Left cardiac atrium (tissue), 4 donors: Measurements from ENCODE around the gene ADNP2. TPM values are rescaled to one million over a fixed set of nuclear protein-coding genes. Genes with fewer than 3 reads are reported as not detected.

ENCODE experiments used
- ATAC-seq, 2 donors: fragments of 200-7000 bp; cut with Tn5 transposase; one replicate each; pipeline ENCODE4 v1.9.1; 2020; ENCODE audit warnings: mild to moderate bottlenecking in 2 of 2, moderate library complexity in 2 of 2
- DNase-seq: peaks from one replicate; pipeline ENCODE4 v3.0.0-alpha.2; 2020
- intact Hi-C, 2 donors: fragments of 100-400 bp; cut with DNase I; formaldehyde crosslinking; loops; one replicate each; pipeline versions ENCODE4 v1.14.1 to v1.15.1; 2022 to 2023
- long read RNA-seq: library from polyadenylated mRNA; unstranded; transcript quantifications from one replicate; pipeline ENCODE4 v2.0.0, GENCODE V29; 2021
- total RNA-seq, 2 donors: library from RNA; stranded (reverse); fragmentation: NEBNext Ultra II Directional; extraction: Animal tissue kit (Norgen Biotek cat#: 25700); gene quantifications; one replicate each; pipeline ENCODE4 v1.2.1, GENCODE V29; 2021
- donor health status: DM: no; HTN: yes; CAD: no.
- donor health status: DM: no; HTN: yes; CAD: no; lungs with severe emphysema.
- donor health status: DM: yes; HTN: yes; CAD: no.
- donor health status: Dilated cardiomyopathy.

ADNP2 gene
- total RNA-seq, result 10 to 100 TPM; 10.0 to 13.7 TPM
- long read RNA-seq, partial matches to known transcripts, result 0 of 18 reads
- long read RNA-seq, other reads (novel, unspliced or antisense), result 18 of 18 reads

- ATAC-seq (peak; percentile 91 to 95), DNase-seq (peak; percentile 88)
- intact Hi-C loops, result no loop called here
These were observed at the start of gene ADNP2 for GRCh38 chr18:80108739-80109675. Gene ADNP2, plus strand, starts transcription at chr18:80109262. Its CDS starts 8,281 bp downstream, at chr18:80117543.

- DNase-seq, result no peak
- intact Hi-C loops, result no loop called here
- no peak for ATAC-seq
These were observed 49.1 kb upstream of the ADNP2 start for GRCh38 chr18:80059945-80060344.

GRCh38 chr18:80065705-80066104, 43.4 kb upstream of the ADNP2 start:
- no peak for DNase-seq
- intact Hi-C loops, result no loop called here

GRCh38 chr18:80067321-80067720, 41.7 kb upstream of the ADNP2 start:
- intact Hi-C loops, result no loop called here
- ATAC-seq, result no peak
- DNase-seq, result no peak

More at GRCh38 chr18:80065705-80066104, 43.4 kb upstream of the ADNP2 start:
- ATAC-seq, result no peak

GRCh38 chr18:80067897-80068296, 41.2 kb upstream of the ADNP2 start:
- ATAC-seq (no peak), DNase-seq (no peak)
- intact Hi-C loops, result no loop called here

- DNase-seq (no peak), ATAC-seq (no peak)
- intact Hi-C loops, result no loop called here
These were observed 40.3 kb upstream of the ADNP2 start for GRCh38 chr18:80068571-80069272.

GRCh38 chr18:80070825-80071224, 38.2 kb upstream of the ADNP2 start:
- intact Hi-C loops, result no loop called here
- no peak for ATAC-seq
- no peak for DNase-seq

GRCh38 chr18:80074183-80074582, 34.9 kb upstream of the ADNP2 start:
- no peak for DNase-seq
- ATAC-seq, result no peak
- intact Hi-C loops, result no loop called here

GRCh38 chr18:80074697-80075096, 34.4 kb upstream of the ADNP2 start:
- intact Hi-C loops, result no loop called here
- DNase-seq (no peak), ATAC-seq (no peak)

GRCh38 chr18:80075940-80076339, 33.1 kb upstream of the ADNP2 start:
- DNase-seq, result no peak
- no peak for ATAC-seq
- intact Hi-C loops, result no loop called here

GRCh38 chr18:80076379-80076778, 32.7 kb upstream of the ADNP2 start:
- ATAC-seq, result no peak
- DNase-seq, result no peak
- intact Hi-C loops, result no loop called here

- DNase-seq (no peak), ATAC-seq (no peak)
- intact Hi-C loops, result no loop called here
These were observed 31.2 kb upstream of the ADNP2 start for GRCh38 chr18:80077873-80078272.

- DNase-seq, result no peak
- no peak for ATAC-seq
- intact Hi-C loops, result no loop called here
These were observed 22.8 kb upstream of the ADNP2 start for GRCh38 chr18:80086281-80086680.

- intact Hi-C loops, result no loop called here
- no peak for DNase-seq
These were observed 21.0 kb upstream of the ADNP2 start for GRCh38 chr18:80088036-80088435.

GRCh38 chr18:80088823-80089222, 20.2 kb upstream of the ADNP2 start:
- DNase-seq (no peak), ATAC-seq (no peak)
- intact Hi-C loops, result no loop called here

More at GRCh38 chr18:80088036-80088435, 21.0 kb upstream of the ADNP2 start:
- ATAC-seq, result no peak

GRCh38 chr18:80095414-80095813, 13.6 kb upstream of the ADNP2 start:
- no peak for DNase-seq
- no peak for ATAC-seq
- intact Hi-C loops, result no loop called here

- no peak for ATAC-seq
These were observed 13.0 kb upstream of the ADNP2 start for GRCh38 chr18:80096032-80096565.

GRCh38 chr18:80097201-80097600, 11.9 kb upstream of the ADNP2 start:
- intact Hi-C loops, result no loop called here
- DNase-seq (no peak), ATAC-seq (no peak)

More at GRCh38 chr18:80096032-80096565, 13.0 kb upstream of the ADNP2 start:
- intact Hi-C loops, result no loop called here
- DNase-seq, result no peak

- peak in 1 of 2 donors; percentile 14 for ATAC-seq
- no peak for DNase-seq
- intact Hi-C loops, result no loop called here
These were observed 5.8 kb upstream of the ADNP2 start for GRCh38 chr18:80103231-80103630.

- intact Hi-C loops, result no loop called here
- no peak for ATAC-seq
- DNase-seq, result no peak
These were observed 4.7 kb upstream of the ADNP2 start for GRCh38 chr18:80104364-80104779.
